Suprapubic skin (tissue), 4 donors: ENCODE data around the gene GATAD1.
"Not testable (repeated sequence)": the region's sequence is repeated elsewhere in the genome, so short reads cannot be mapped to it uniquely, and the experiment has no call there.

Source experiments
- POLR2A ChIP-seq, 2 donors: fragments of 450-650 bp; IDR thresholded peaks; one replicate each; pipeline ENCODE4 v1.6.1; 2017; ENCODE audit warnings: antibody characterized with exemption in 2 of 2, mild to moderate bottlenecking in 2 of 2, moderate library complexity in 2 of 2
- POLR2AphosphoS5 ChIP-seq, 3 donors: sonication (generic); formaldehyde crosslinking; IDR thresholded peaks; one replicate each; pipeline ENCODE4 v1.6.1; 2017; ENCODE audit warnings: antibody characterized with exemption in 3 of 3
- TF ChIP-seq, protein P1 (sequence below), 2 donors: fragments of 200-600 bp in 1 of 2; fragments of 450-650 bp in 1 of 2; sonication (generic) in 1 of 2; IDR thresholded peaks; one replicate each; pipeline ENCODE4 v1.5.1; 2016 to 2019; ENCODE audit warnings: antibody characterized with exemption in 2 of 2, mild to moderate bottlenecking in 1 of 2, moderate library complexity in 1 of 2

DNA sequence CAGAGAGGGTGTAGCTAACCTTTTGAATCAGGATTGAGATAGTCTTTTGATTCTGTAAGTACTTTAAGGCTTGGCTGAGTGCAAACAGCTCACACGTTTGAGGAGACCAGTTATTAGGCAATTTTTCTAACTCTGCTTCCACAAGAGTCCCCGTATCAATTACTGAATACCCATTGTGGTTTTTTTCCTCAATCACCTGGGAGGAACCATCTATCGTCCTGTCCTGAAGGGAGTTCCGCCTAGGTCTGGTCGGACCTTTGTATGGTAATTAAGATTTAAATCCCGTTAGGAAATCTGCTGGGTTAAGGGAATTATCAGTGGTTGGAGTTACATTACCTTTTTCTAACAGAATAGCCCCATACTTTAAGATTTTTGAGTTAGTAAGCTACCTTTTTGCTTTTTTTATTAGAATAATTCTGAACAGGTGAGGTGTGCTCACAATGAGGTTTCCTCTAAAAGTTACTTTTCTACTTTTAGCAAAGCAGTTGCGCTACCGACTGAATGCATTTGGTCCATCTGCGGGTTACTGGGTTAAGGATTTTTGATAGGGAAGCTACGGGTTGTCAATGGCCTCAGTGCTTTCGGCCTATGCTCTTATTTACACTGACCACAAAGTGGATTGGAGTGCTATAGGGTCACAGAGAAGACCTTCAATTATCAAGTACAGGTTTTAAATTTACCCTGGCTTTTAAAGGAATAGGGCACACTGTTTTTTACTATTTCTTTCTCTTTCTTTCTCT, 28.7 kb downstream of the GATAD1 start:
- not testable (repeated sequence) for TF ChIP-seq POLR2AphosphoS5, POLR2A (IDR thresholded peaks at IDR 0.05)
- TF ChIP-seq, protein P1, sequence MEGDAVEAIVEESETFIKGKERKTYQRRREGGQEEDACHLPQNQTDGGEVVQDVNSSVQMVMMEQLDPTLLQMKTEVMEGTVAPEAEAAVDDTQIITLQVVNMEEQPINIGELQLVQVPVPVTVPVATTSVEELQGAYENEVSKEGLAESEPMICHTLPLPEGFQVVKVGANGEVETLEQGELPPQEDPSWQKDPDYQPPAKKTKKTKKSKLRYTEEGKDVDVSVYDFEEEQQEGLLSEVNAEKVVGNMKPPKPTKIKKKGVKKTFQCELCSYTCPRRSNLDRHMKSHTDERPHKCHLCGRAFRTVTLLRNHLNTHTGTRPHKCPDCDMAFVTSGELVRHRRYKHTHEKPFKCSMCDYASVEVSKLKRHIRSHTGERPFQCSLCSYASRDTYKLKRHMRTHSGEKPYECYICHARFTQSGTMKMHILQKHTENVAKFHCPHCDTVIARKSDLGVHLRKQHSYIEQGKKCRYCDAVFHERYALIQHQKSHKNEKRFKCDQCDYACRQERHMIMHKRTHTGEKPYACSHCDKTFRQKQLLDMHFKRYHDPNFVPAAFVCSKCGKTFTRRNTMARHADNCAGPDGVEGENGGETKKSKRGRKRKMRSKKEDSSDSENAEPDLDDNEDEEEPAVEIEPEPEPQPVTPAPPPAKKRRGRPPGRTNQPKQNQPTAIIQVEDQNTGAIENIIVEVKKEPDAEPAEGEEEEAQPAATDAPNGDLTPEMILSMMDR (IDR thresholded peaks at IDR 0.05) = not testable (repeated sequence)
